ENCODE results near the gene STOM.

The STOM gene

GRCh38 chr9:121368745-121369144, 1.3 kb downstream of the STOM start:
- DNase-seq: no peak

- no peak for DNase-seq
Observed at GRCh38 chr9:121368138-121368522, 1.9 kb downstream of the STOM start.

GRCh38 chr9:121367306-121368137, 2.5 kb downstream of the STOM start:
- no peak for DNase-seq

GRCh38 chr9:121366611-121367192, 3.3 kb downstream of the STOM start:
- DNase-seq: no peak

GRCh38 chr9:121365564-121365963, 4.5 kb downstream of the STOM start:
- DNase-seq: no peak

- DNase-seq: no peak
Observed at GRCh38 chr9:121364886-121365285, 5.2 kb downstream of the STOM start.

- DNase-seq: no peak
Observed at GRCh38 chr9:121364077-121364476, 6.0 kb downstream of the STOM start.

- no peak for DNase-seq
Observed at GRCh38 chr9:121363622-121363961, 6.5 kb downstream of the STOM start.

GRCh38 chr9:121362813-121363621, 7.0 kb downstream of the STOM start:
- no peak for DNase-seq

GRCh38 chr9:121360601-121361374, 9.3 kb downstream of the STOM start:
- DNase-seq: no peak

GRCh38 chr9:121359351-121360294, 10.4 kb downstream of the STOM start:
- DNase-seq: no peak

GRCh38 chr9:121358751-121359150, 11.3 kb downstream of the STOM start:
- DNase-seq: no peak

- no peak for DNase-seq
Observed at GRCh38 chr9:121357011-121357410, 13.0 kb downstream of the STOM start.

- DNase-seq: no peak
Observed at GRCh38 chr9:121354762-121355161, 15.3 kb downstream of the STOM start.

GRCh38 chr9:121354141-121354540, 15.9 kb downstream of the STOM start:
- no peak for DNase-seq

- no peak for DNase-seq
Observed at GRCh38 chr9:121353241-121354061, 16.6 kb downstream of the STOM start.

- peak; percentile 79 for DNase-seq
Observed at GRCh38 chr9:121350993-121351561, 19.0 kb downstream of the STOM start.

GRCh38 chr9:121350036-121350435, 20.0 kb downstream of the STOM start:
- DNase-seq: no peak

GRCh38 chr9:121349009-121349408, 21.0 kb downstream of the STOM start:
- no peak for DNase-seq

GRCh38 chr9:121348221-121348620, 21.8 kb downstream of the STOM start:
- DNase-seq: no peak

- no peak for DNase-seq
Observed at GRCh38 chr9:121345070-121345469, 25.0 kb downstream of the STOM start.
